Psoas muscle (tissue), 8 donors: Measurements from ENCODE around the gene ABHD17A. TPM values are rescaled to one million over a fixed set of nuclear protein-coding genes. Genes with fewer than 3 reads are reported as not detected.

Experiments
- ATAC-seq, 4 donors: fragments of 200-7000 bp; cut with Tn5 transposase; one replicate each; pipeline ENCODE4 v1.9.1; 2020; ENCODE audit warnings: moderate library complexity in 3 of 4, mild to moderate bottlenecking in 2 of 4
- DNase-seq, 2 donors: peaks; one replicate each; pipeline ENCODE4 v3.0.0-alpha.2; 2020
- H3K27ac ChIP-seq: fragments of 200-600 bp; one replicate; pipeline ENCODE4 v1.8.0; 2022
- H3K27me3 ChIP-seq, 3 donors: fragments of 200-600 bp in 1 of 3; one replicate each; pipeline versions ENCODE4 v1.6.1 to v1.8.0; 2013 to 2022; ENCODE audit warnings: low read length in 2 of 3, mild to moderate bottlenecking in 2 of 3, moderate library complexity in 1 of 3; ENCODE audit not compliant: insufficient read depth in 3 of 3
- H3K36me3 ChIP-seq, 2 donors: fragments of 200-600 bp in 1 of 2; one replicate each; pipeline versions ENCODE4 v1.6.1 to v1.8.0; 2013 to 2022; ENCODE audit warnings: low read depth in 1 of 2, mild to moderate bottlenecking in 1 of 2, moderate library complexity in 1 of 2; ENCODE audit not compliant: insufficient read depth in 1 of 2
- H3K4me1 ChIP-seq: fragments of 200-600 bp; one replicate; pipeline ENCODE4 v1.8.0; 2022
- H3K4me3 ChIP-seq: fragments of 200-600 bp; one replicate; pipeline ENCODE4 v1.8.0; 2022; ENCODE audit warnings: mild to moderate bottlenecking
- H3K9me3 ChIP-seq: fragments of 200-600 bp; one replicate; pipeline ENCODE4 v1.8.0; 2022
- WGBS, 3 donors: extraction: QIAGEN DNeasy Blood & Tissue Kit; methylation state at CpG; one replicate each; pipeline versions ENCODE4 v1.1.6 to v1.1.7; 2013; 5-methylcytosine and 5-hydroxymethylcytosine counted together
- intact Hi-C, 2 donors: fragments of 100-400 bp; cut with DNase I; formaldehyde crosslinking; loops; one replicate each; pipeline versions ENCODE4 v1.11.0 to v1.14.2; 2022
- polyA plus RNA-seq, 3 donors: library from polyadenylated mRNA; stranded (reverse); fragments of 200-250 nt; gene quantifications; one replicate each; pipeline ENCODE4 v1.2.3, GENCODE V29; 2013
- total RNA-seq, 4 donors: library from RNA; stranded (reverse); fragmentation: NEBNext Ultra II Directional in 2 of 4; extraction: Animal tissue kit (Norgen Biotek cat#: 25700) in 2 of 4; gene quantifications; one replicate each; pipeline versions ENCODE4 v1.2.1 to v1.2.4, GENCODE V29; 2021 to 2023
- TF ChIP-seq, protein P1 (sequence below): fragments of 200-600 bp; IDR thresholded peaks from one replicate; pipeline ENCODE4 v1.8.0; 2022; ENCODE audit warnings: antibody characterized with exemption
- donor health status: healthy with polysubstance abuse.
- donor health status: DM: no; HTN: no; CAD: no; lungs with moderate emphysema.
- donor health status: Bipolar disorder and iron deficiency.
- donor health status: healthy.
- donor health status: DM: yes; HTN: yes; CAD: no.
- donor health status: DM: no; HTN: no; CAD: no.
- donor health status: DM: no; HTN: no; CAD: no.
- donor health status: DM: yes; HTN: yes; CAD: no.

Gene ABHD17A
- total and polyA plus RNA-seq, 7 donors, result 35.5 to 58.9 (median 44.8) TPM

GRCh38 chr19:1843646-1844394 lies 41.5 kb downstream of the ABHD17A start:
- no peak overlapping the region for H3K27ac ChIP-seq
- no peaks in the 10 kb centered on the region for H3K27me3 ChIP-seq
- TF ChIP-seq, protein P1, sequence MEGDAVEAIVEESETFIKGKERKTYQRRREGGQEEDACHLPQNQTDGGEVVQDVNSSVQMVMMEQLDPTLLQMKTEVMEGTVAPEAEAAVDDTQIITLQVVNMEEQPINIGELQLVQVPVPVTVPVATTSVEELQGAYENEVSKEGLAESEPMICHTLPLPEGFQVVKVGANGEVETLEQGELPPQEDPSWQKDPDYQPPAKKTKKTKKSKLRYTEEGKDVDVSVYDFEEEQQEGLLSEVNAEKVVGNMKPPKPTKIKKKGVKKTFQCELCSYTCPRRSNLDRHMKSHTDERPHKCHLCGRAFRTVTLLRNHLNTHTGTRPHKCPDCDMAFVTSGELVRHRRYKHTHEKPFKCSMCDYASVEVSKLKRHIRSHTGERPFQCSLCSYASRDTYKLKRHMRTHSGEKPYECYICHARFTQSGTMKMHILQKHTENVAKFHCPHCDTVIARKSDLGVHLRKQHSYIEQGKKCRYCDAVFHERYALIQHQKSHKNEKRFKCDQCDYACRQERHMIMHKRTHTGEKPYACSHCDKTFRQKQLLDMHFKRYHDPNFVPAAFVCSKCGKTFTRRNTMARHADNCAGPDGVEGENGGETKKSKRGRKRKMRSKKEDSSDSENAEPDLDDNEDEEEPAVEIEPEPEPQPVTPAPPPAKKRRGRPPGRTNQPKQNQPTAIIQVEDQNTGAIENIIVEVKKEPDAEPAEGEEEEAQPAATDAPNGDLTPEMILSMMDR, result no peak
- no peaks in the 10 kb centered on the region for H3K36me3 ChIP-seq
- WGBS, 3 donors, result 63 to 69% (median 66%) methylated on average over 22 to 25 of the region's 25 CpGs
- H3K9me3 ChIP-seq, result no peaks in the 10 kb centered on the region
- peaks cover 61% of the 10 kb centered on the region for H3K4me1 ChIP-seq
- DNase-seq (no peak), ATAC-seq (no peak)
- intact Hi-C loops, result no loop called here
- no peak overlapping the region for H3K4me3 ChIP-seq

DNA sequence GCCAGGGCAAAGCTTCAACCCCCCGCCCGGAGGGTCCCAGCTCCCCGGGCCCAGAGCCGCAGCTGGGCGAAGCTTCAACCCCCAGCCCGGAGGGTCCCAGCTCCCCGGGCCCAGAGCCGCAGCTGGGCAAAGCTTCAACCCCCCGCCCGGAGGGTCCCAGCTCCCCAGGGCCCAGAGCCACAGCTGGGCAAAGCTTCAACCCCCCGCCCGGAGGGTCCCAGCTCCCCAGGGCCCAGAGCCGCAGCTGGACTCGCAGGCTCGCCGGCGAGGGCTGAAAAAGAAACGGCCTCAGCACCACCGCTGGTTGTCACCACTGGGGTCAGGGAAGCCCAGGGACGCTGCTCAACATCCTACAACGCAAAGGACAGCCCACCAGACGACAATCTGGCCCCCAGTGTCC lies 42.2 kb downstream of the ABHD17A start:
- H3K27me3 ChIP-seq, result no peaks in the 10 kb centered on the region
- DNase-seq, result no peak
- intact Hi-C loops, result no loop called here
- no peaks in the 10 kb centered on the region for H3K9me3 ChIP-seq
- TF ChIP-seq, protein P1, result no peak
- H3K36me3 ChIP-seq, result no peaks in the 10 kb centered on the region
- no peak for ATAC-seq
- H3K4me3 ChIP-seq, result no peak overlapping the region
- H3K27ac ChIP-seq, result no peak overlapping the region
- WGBS, 3 donors, result 73 to 79% (median 73%) methylated on average over 21 to 22 of the region's 22 CpGs
- H3K4me1 ChIP-seq, result peaks cover 61% of the 10 kb centered on the region

DNA sequence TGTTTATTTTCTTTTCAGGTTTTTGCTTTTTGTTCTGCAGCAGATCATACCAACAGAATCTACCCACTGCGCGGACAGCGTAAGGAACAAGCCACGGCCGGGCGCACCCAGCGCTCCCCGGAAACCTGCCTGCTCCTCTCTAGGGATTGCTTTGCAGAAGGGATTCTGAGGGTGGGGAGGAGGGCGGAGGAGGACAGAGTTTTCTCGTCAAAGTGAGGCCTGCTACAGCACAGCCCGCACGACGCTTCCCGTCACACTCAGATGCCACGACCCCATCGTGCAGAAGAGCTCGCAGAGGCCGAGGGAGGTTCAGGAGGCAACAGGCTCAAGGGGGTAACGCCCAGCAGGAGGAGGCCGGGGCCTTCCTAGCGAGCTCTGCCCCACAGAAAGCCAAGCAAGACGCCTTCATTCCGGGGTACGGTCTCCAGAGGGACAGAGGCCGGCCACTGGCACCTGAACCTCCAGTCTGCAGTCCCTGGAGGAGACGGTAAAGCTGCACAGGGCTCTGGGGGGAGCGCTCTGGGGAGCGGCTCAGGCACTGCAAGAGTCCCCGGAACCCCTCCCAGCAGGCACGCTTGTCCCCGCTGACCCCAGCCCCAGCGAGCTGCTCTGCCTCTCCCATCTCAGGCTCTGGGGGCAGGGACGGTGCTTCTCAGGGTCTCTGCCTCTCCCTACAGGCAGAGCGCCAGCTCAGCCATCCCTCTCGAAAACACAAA lies 43.9 kb downstream of the ABHD17A start:
- 69 to 75% (median 70%) methylated on average over 35 of the region's 35 CpGs for WGBS, 3 donors
- H3K36me3 ChIP-seq, result no peaks in the 10 kb centered on the region
- peak overlapping the region; percentile 30 for H3K27ac ChIP-seq
- H3K9me3 ChIP-seq, result no peaks in the 10 kb centered on the region
- TF ChIP-seq, protein P1, result no peak
- ATAC-seq, result no peak
- H3K27me3 ChIP-seq, result no peaks in the 10 kb centered on the region
- intact Hi-C loops, result no loop called here
- H3K4me1 ChIP-seq, result peaks cover 52% of the 10 kb centered on the region
- DNase-seq, result no peak
- peak overlapping the region; percentile 42 for H3K4me3 ChIP-seq

DNA sequence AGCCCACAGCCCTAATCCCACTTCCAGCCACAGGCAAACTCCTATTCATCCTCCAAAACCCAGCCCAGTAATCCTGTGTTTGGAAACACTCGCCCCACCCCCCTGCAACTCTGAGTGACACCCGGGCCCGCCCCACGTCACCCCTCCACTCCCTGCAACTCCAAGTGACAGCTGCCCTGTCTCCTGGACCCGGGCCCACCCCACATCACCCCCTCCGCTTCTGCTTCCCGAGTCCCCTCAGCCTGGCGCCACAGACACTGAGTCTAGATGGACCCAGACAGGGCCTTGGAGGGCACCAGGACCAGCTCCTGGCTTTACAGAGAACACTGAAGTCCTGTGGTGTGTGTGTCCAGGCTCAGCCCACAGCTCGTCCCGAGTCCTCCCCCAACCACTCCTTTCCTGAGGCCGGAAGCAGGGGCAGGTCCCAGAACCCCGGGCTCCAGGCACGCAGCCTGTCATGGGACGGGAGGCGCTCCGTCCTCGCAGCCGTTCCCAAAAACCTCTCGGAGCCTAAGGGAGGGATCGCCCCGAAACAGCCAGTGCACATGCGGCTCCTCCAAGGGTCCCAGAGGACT lies 44.7 kb downstream of the ABHD17A start:
- DNase-seq, result no peak
- no peaks in the 10 kb centered on the region for H3K27me3 ChIP-seq
- 66 to 67% (median 66%) methylated on average over 22 of the region's 22 CpGs for WGBS, 3 donors
- TF ChIP-seq, protein P1, result no peak
- peak overlapping the region; percentile 30 for H3K27ac ChIP-seq
- H3K4me3 ChIP-seq, result peak overlapping the region; percentile 42
- no peaks in the 10 kb centered on the region for H3K36me3 ChIP-seq
- H3K4me1 ChIP-seq, result peaks cover 45% of the 10 kb centered on the region
- intact Hi-C loops, result no loop called here
- peak in 2 of 4 donors; percentile 16 to 23 for ATAC-seq
- H3K9me3 ChIP-seq, result no peaks in the 10 kb centered on the region
